Left ventricle myocardium superior (tissue), 1 donor: ENCODE measurements around the gene IRS1. TPM values are rescaled to one million over a fixed set of nuclear protein-coding genes. Genes with fewer than 3 reads are reported as not detected.

Experiments used
- total RNA-seq: library from RNA; stranded (reverse); fragmentation: NEBNext Ultra II Directional; extraction: Animal tissue kit (Norgen Biotek cat#: 25700); gene quantifications from one replicate; pipeline ENCODE4 v1.2.1, GENCODE V29; 2021
- donor health status: DM: no; HTN: yes; CAD: no; lungs with severe emphysema.

The IRS1 gene
- total RNA-seq, 1 donor from 2014 or later, result 24.1 TPM

Other genes with a start within 250 kb of the IRS1 start
- gene RHBDD1, start 36.2 kb upstream of the IRS1 start, total RNA-seq, result 29.8 TPM